HG03469 (cell line): ENCODE data around the gene KANSL1.

Source experiments
- ATAC-seq: cut with Tn5 transposase; IDR thresholded peaks from one replicate; pipeline ENCODE4 v1.9.1; 2021; ENCODE audit warnings: mild to moderate bottlenecking, moderate library complexity, moderate number of reproducible peaks; ENCODE audit not compliant: unreplicated experiment

Gene KANSL1

DNA sequence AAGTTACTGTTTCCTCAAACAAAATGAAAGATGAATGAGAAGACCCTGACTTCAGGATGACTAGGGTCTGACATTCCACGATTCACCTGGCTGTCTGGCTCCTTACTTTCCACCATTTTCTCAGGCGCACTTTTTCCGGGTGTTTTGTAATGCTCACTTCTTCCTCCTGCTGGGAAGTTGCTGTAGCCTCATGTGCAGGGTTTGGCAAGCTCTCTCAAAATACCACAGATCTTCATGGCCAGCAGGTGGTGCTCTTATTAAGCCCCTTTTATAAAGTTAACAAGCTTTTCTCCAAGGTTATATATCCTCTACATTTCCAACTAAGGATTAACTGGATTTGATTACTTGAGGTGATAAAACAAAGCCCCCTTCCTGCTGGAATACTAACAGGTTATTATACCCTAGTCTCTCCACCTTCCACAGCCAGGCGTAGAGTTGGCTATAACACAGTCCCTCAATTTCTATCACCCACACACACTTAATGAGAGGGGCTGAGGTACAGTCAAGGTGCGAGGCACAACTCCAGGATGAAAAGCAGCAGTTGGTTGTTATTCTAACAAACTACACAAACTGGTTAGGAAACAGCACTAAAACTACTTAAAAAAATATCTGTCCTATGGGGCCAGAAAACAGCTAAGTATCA is 148.8 kb downstream of the KANSL1 start:
- ATAC-seq: no peak

DNA sequence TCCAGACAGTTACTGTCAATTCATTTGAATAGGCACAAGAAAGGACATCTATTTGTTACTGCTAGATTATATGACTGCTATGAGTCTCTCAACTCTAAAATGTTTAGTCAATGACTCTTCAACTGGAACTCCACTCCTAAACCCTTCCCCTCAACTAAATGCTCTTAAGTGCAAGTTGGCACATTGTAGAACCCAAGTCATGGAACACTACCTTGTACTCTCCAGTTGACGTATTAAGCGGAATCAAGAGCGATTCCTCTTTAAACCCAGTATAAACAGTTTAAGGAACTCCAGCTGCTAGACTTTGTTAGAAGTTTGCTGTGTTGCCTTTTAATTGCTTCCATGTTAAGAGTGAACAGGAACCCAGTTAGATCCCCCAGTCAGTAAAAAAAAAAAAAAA is 149.6 kb downstream of the KANSL1 start:
- no peak for ATAC-seq

DNA sequence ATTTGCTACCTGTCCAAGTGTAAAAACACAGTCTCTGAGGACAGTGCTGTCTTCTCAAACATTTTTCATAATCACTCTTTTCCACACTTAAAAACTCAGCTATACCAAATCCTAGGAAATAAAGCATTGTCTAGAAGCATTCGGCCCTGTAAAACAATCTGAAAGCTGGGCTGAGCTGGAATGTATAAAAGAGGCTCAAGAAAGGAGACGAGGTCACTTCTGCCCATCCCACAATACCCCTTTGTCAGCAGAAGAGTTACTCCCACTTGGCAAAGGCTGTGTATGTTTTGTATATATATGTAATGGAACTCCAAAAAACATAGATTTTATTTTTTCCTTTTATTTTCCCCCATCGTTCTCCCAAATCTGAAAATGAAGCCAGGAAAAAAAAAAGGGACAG is 150.3 kb downstream of the KANSL1 start:
- no peak for ATAC-seq

DNA sequence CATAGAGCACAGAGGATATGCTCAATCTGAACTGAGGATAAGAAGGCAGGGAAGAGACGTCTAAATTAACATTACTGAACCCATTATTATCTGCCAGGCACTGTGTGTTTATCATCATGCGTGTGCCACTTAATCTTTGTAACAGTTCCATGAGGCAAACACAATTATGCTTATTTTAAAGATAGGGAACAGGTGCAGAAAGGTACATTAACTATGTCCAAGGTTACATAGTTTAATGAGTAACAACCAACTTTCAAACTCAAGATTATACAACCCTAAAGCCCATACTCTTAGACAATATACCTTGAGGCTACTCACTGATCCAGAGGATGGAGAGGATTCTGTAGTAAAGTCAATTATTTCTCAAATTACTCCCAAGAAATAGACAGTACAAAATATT is 151.0 kb downstream of the KANSL1 start:
- no peak for ATAC-seq

DNA sequence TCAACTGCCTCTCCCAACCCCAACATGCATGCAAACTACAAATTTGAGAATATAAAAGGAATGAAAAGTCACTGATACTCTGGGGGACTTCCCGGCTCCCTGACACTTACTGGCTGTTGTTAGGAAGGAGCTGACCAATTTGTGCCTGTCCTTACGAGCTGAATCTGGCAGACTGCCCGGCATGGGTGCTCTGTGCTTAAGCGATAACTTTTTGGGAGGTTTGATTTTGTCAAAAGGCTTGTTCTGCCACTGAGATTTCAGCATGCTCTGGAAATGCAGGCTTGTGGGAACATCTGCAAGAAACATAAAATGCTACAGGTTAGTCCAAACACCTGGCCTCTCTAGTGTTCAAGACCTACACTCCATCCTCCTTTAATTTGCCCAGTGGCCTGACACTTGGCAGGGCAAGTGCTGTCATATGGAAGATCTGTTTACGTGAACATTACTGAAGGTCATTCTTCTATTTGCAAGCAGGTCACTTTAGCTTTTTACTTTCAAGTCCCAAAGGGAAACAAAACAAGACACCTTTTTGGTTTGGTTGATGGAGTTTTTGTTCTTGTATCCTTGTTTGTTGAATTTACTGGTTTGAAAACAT is 153.5 kb downstream of the KANSL1 start:
- no peak for ATAC-seq

DNA sequence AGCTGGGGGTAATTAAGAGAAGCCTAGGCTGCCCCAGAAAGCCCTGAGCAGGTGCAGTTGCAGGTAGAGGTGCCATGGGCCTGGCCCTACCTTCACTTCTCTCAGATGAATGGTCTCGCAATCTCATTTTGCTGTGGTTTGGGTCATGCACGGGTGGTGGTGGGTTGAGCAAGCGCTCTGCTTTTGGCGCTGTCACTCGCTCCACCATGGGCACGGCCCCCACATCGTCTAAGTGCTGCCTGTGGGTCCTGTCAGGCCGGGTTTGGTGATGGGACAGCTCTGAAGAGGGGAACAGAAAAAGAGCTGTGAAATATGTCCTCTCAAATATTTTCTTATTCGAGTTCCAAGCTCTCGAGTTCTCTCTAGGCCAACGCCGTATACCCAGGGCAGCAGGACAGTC is 154.3 kb downstream of the KANSL1 start:
- ATAC-seq: no peak

DNA sequence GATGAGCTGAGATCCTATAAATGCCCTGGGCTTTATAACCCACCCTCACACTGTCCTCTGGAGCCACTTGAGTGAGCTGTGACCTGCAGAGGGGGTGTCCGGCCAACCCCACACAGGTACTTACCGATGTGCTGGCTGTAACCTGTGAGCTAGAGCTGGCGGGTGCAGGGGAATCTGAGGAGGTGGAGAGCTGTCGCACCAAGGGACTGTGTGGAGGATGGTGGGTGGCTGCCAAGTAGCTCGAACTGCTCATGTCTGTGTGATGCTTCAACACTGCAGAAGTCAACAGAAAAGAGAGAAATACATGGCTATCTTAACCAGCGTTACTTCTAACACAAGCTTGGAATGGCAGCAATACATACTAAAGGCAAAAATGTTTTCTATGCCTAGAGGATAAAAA is 154.8 kb downstream of the KANSL1 start:
- no peak for ATAC-seq

DNA sequence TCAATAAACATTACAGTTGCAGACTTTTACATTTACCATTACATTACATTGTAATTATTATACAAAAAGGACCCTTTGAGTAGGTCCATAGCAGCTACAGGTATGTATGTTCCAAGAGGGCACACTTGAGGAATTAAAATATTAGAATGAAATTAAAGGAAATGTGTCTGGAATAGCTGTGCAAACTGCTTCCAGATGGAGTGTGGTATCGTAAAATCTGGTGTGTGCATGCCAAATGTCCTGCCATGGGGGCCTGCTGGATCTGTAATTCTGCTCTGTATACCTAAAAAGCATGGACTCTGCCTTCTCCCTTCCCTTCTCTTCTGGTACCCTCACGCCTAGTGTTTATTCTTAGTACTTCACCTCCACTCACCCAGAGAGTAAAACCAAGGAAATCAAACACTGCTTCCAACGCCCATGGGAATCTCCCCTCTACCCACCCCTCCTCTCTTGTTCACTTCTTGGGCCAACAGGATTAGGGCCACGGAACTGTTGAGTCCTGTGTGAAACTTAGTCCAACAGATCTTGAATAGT is 155.4 kb downstream of the KANSL1 start:
- ATAC-seq: no peak

DNA sequence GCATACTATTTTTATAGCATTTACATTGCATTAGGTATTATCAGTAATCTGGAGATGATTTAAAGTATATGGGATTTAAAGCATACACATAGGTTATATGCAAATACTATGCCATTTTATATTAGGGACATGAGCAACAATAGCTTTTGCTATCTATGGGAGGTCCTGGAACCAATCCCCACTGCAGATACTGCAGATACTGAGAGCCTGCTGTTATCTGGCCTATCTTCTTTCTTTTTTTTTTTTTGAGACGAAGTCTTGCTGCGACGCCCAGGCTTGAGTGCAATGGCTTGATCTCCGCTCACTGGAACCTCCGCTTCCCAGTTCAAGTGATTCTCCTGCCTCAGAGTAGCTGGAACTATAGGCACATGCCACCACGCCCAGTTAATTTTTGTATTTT is 156.7 kb downstream of the KANSL1 start:
- ATAC-seq: no peak

DNA sequence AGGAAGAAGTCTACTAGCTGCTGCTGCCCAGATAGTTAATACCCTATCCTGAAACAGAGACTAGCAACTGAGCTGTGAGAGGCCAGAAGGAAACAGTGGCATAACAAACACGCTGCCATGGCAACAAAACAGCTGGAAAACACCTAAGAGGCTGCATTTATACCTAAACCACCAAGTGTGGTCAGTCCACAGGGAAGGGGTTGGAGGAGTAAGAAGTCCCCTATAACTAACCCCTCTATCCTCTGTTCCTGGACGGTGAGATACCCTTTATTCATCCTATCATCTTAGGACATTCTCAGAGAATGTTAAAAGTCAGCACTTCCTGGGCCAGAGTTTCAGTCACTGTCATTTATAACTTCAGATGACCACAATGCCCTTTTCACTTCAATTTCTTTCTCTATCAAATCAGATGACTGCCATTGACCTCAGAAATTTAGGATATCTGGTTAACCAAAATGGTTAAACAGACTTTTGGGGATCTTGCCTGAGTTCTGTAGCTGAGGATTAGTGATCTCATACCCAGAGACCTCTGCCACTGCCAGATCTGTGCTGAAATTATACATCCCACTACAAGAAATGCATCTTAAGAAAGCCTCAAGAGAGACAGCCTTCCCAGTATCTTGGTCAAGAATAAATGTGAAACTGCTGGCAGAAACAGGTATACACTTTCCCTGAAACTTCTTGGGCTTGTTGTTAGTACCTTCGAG is 158.0 kb downstream of the KANSL1 start:
- no peak for ATAC-seq

DNA sequence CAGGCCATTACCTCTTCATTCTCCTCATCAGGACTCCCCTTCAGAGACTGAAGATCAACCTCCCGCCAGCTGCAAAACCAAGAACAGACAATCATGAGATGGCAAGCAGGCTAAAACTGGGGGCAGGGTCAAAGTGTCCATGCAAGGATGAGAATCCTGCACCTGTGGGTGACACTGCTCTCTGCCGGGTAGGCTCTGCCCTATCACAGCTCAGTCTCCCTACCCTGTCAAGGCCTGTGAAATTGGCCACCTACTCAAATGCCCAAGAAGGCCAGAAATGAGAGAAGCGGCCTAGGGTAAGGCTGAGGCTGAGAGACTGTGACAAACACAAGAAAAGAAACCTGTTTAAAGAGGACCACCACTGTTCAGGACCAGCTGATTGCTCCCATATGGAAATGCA is 159.8 kb downstream of the KANSL1 start:
- ATAC-seq: no peak

DNA sequence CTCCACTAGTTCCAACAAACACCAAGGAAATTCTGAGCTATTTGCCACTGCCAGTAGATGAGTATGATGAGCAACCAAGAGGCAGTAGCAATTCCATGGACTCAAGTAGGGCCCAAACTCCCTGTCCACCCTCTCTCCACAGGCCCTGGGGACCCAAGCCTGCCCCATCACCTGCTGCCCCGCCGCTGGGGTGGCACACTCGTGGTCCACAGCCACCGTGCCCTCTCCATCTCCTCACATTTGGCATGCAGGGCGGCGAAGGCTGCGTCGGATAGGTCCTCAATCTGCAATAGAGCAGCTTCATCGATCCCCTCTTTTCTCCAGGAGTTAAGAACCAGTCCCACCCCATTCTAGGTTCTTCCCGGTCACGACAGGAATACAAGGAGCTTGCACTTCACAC is 160.3 kb downstream of the KANSL1 start:
- ATAC-seq: no peak

DNA sequence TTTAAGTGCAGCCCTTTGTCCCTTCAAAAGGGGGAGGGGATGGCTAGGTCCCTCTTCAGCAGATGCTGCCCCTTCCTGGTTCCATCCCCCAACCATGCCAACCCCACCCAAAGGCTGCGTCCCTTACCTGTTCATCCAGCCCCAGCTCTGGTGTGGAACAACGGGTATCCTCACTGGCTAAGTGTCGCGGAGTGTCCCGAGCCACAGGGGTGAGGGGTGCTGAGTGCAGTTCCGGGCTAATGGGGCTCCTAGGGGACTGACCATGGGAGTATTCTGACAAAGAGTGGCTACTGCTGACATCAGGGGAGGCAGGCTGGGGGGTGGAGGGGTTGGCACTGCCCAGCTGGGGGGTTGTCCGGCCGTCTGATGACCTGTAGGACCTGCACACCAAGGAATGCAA is 161.3 kb downstream of the KANSL1 start:
- ATAC-seq: no peak

DNA sequence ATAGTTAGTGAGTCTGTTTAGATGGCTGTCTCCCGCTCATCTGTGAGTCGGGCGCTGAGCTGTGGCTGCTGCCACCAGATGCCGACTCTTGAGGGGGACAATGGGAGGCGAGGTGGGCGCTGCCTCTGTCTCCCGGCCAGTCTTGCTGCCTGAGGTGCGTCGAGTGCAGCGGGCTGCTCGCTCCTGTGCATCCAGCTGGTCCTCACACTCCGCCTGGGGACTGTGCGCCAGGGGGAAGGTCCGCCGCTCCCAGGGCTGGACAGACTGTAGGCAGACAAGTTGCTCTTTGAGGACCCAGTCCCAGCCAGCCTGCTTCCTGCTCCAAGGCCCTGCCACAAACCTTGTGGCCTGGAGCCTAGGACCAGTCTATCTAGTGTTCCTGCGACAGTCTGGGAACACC is 161.8 kb downstream of the KANSL1 start:
- ATAC-seq: no peak

DNA sequence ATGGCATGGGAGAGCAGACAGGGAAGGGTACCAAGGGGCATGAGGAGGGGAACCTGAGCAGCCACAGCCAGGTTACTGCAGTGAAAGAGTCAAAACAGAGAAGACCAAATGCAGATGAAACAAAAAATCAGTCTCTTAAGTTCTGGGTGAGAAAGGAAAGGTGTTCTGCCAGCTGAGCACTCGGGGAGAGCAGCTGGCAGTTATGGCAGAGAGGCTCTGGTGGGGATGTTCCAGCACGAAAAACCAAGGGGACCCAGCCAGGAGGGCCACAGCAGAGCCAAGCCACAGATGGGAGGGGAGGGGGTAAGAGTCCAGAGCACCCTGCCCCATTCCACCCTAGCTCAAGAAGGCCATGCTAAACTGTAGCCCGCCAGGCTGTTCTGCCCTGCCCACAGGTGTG is 162.5 kb downstream of the KANSL1 start:
- ATAC-seq: no peak

DNA sequence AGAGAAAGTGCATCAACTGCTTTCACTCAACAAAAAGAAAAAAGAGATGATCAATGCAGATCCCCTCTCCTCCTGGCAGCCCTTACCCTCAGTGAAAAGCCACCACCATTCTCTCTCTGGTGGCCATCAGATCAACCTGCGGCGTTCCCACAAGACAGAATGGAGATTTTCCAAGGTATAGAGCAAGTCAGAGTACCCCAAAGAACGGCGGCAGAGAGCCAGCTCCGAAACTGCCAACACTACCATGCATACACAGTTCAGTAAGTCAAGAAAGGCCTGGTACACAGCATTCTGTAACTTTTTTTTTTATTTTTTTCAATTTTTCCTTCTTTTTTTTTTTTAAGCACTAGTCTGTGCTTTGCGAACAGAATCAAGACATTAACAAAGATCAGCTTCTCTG is 163.6 kb downstream of the KANSL1 start:
- no peak for ATAC-seq

DNA sequence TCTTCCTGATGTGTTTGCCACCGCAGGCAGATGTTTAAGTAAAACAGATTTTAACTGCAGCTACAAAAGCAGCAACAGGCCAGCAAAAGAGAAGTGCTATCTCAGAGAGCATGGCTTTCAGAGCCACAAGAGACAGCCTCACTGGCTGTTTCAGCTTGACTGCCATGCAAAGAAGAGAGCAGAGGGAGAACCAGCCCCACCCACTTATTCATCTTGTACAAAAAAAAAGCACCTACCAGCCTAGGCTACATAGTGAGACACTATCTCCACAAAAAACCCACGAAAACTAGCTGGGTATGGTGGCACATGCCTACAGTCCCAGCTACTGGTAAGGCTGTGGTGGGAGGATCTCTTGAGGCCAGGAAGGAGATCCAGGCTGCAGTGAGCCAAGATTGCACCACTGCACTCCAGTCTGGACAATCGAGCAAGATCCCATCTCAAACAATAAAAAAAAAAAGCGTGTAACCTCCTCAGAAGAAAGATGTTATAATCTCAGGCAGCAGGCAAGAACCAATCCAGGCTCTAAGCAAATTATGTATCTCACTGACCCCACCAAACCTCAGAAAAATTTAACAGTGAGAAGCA is 164.2 kb downstream of the KANSL1 start:
- no peak for ATAC-seq

DNA sequence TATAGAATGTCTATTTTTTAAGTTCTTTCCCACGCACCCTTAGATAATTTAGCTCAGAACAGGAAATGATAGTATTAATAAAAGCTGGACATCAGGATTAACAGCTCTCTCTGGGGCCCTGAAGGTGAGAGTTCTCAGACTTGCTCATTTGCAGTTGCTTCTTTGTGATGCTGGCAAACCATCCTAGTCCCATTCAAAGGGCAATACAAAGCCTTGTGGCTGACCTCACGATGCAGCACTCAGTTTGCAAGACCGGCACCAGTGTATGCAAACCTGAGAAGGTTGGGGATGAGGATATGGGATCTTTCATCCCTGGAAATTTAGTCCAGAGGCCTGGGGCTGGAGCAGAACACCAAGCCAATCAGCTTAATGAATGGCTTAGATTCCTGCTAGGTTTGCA is 164.9 kb downstream of the KANSL1 start:
- ATAC-seq: no peak

DNA sequence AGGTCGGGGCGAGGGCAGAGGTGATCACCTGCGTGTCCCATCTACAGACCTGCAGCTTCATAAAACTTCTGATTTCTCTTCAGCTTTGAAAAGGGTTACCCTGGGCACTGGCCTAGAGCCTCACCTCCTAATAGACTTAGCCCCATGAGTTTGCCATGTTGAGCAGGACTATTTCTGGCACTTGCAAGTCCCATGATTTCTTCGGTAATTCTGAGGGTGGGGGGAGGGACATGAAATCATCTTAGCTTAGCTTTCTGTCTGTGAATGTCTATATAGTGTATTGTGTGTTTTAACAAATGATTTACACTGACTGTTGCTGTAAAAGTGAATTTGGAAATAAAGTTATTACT is 165.3 kb downstream of the KANSL1 start:
- ATAC-seq: no peak

DNA sequence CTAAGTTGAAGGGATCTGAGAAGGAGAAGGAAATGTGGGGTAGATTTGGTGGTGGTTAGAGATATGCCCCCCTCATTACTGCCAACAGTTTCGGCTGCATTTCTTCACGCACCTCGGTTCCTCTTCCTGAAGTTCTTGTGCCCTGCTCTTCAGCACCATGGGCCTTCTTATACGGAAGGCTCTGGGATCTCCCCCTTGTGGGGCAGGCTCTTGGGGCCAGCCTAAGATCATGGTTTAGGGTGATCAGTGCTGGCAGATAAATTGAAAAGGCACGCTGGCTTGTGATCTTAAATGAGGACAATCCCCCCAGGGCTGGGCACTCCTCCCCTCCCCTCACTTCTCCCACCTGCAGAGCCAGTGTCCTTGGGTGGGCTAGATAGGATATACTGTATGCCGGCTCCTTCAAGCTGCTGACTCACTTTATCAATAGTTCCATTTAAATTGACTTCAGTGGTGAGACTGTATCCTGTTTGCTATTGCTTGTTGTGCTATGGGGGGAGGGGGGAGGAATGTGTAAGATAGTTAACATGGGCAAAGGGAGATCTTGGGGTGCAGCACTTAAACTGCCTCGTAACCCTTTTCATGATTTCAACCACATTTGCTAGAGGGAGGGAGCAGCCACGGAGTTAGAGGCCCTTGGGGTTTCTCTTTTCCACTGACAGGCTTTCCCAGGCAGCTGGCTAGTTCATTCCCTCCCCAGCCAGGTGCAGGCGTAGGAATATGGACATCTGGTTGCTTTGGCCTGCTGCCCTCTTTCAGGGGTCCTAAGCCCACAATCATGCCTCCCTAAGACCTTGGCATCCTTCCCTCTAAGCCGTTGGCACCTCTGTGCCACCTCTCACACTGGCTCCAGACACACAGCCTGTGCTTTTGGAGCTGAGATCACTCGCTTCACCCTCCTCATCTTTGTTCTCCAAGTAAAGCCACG is 165.9 kb downstream of the KANSL1 start:
- no peak for ATAC-seq
